Measurements from ENCODE around the gene NHS.
"Not testable (repeated sequence)": the region's sequence is repeated elsewhere in the genome, so short reads cannot be mapped to it uniquely, and the experiment has no call there.

The NHS gene

DNA sequence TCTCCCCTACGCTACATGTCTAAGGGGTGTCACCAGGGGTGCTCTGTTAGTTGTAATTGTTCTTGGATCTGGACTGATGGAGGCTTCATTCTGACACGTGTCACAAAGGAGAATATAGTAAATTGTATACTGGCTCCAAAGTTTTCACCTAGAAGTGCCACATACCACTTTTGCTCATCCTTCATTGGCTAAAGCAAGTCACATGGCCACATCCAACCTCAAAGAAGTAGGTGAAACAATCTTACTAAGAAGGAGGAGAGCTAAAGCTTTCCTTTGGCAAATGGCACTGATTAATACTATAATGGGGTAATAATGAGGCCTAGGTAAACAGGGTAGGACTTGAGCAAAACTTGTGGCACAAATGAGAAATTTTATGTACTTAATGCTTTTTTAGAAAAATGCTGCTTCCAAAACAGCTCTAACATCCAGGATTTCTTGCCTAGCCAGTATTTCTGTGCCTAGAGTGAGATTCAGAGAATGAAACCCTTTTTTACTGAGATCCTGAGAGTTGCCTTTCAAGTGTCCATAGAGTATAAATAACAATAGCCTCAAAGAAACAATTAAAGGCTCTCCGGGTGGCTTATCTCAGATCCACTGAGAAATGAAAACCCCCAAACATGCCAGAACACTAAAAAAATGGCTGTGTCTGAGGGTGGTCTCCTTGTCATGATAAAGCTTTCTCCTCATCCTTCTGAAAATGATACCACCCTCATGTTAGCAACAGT lies 34.7 kb downstream of the NHS start:
- DNase-seq: no peak

GRCh38 chrX:17410651-17411050 lies 35.7 kb downstream of the NHS start:
- no peak for DNase-seq

DNA sequence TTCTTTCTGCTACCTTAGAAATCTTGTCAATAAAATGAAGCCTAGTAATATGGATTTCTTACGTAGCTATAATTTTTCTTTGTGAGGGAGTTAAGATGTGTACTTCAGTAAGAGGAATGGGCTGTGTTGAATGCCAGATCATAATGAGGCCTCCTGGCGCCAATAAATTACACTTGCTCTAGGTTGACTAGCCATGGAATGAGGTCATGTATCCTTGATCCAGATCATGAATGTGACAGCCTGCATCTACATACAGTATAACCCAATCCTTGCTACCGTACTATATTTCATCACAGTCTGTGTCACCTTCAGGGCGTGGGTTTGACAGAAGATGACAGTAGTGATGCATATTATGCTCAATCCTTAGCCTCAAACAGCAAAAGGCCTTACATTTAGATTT lies 36.2 kb downstream of the NHS start:
- DNase-seq: no peak

- no peak for DNase-seq
These were observed 37.7 kb downstream of the NHS start for GRCh38 chrX:17412692-17413091.

- DNase-seq: no peak
These were observed 38.2 kb downstream of the NHS start for GRCh38 chrX:17413228-17413627.

DNA sequence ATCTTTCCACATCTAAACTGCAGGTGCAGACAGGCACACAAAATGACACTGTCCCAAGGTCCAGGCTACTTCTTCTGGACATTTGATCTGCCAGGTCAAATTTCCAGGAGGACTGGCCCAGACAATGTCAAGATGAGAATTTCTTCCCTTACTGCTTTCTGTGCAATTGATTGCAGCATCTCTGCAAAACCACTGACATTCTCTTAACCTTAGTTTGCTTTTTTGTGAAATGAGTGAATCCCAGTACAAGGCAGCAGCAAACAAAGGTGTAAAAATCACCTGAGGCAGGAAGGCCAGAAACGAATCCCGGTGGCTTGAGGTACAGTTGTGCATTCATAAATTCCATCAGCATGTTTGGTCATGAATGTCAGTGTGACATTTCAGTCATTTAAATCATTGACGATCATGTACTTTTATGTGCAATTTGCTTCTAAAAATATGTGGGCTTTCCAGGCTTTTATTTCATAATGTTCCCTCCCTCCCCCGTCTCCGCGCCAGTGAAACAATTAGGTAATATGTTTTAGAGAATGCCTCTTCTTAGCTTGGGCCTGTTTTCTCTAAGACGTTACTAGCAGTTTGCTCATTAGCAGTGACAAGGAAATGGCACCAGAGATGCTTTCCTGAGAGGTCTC lies 39.1 kb downstream of the NHS start:
- DNase-seq: no peak

DNA sequence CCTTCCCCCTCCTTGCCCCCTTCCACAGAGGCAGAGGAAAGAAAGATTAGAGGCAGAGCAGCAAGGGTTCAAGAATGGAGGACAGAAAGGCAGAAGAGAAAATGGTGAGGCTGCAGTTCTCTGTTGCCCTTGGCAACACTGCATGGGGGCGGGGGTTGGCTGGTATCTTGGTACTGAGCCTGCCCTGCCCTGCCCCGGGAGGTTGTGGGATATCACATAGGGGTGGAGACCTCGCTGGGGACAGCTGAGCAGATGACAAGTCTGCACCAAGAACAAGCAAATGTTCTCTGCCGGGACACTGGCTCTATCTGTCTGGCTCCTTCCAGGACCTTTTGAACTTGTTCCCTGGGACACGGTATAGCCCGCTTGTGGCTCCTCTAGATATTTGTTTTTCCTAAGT lies 39.8 kb downstream of the NHS start:
- DNase-seq: no peak

DNA sequence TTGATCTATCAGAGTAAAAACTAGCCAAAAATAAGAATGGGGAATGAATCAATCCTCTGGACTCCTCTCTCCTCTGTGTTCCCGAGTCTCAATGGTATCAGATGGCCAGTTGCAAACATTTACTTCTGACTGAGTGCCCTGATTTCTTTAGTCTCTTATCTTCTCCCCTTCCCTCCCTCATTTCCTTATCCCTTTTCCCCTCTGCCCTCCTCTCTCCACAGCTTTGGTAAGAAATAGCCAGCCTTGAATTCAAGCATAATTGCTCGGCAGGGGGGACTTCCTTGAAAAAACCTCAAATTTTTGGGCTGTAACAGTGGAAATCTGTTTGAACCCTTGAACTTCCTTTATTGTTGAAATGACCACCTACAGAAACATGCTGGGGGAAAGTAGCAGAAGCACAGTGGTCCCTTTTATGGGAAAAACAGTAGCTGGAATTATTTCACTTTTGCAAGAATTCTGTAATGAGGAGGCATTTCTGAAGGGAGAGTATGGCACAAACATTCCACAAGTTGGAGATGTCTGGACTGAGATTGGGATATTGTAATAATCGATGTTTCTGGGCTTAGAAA lies 40.3 kb downstream of the NHS start:
- no peak for DNase-seq

GRCh38 chrX:17417372-17417771 lies 42.4 kb downstream of the NHS start:
- no peak for DNase-seq

DNA sequence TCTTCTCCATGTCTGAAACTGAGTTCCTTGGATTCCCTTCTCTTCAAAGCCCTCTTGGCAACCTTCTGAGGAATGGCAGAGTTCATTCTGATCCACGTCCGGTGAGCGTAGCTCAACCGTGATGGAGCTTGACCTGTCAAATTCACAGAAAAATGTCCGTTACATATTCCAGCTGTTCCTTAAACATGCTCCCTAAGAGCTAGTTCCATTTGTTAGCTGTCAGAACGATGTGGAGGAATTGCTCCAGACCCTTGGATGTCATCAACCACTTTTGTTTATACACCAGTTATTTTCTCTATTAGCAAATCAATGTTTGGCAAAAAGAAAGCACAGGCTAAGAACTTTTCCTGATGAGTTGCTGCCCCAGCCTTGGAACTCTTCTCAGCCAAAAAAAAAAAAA lies 50.1 kb downstream of the NHS start:
- no peak for DNase-seq

GRCh38 chrX:17425551-17425950 lies 50.6 kb downstream of the NHS start:
- no peak for DNase-seq

DNA sequence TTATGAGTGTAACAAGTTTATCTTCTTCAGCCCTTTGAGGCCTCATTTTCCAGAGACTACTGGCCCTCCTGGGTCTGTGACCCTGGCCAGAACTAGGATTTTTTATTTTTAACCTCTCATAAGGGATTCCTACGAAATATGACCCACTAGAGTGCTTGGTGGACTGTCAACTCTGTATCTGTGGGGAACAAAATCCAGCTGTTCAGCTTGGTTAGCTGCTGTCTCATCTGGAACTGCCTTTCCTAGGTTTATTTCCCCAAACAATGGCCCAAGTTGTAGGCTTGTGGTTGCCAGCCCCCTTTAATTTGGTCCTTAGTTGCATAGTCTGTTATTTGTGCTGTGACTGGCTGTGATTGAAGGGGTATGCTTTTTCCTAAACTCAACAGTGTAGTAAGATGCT lies 56.2 kb downstream of the NHS start:
- DNase-seq: no peak

DNA sequence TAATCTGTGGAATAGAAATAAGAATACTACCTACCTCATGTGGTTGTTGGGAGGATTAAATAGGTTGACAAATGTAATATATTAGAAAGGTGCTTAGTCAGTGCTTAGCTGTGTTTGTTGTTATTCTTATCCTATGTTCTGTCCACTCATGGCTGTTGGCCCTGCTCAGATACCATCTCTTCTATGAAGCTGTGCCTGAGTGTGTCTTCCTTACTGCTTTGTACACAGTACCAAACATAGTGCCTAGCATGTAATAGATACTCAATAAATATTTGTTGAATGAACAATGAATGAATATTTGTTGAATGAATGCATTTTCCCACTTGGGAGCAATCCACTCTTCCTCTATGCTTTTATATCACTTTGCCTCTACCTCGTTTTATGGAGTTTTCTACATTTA lies 57.2 kb downstream of the NHS start:
- no peak for DNase-seq

DNA sequence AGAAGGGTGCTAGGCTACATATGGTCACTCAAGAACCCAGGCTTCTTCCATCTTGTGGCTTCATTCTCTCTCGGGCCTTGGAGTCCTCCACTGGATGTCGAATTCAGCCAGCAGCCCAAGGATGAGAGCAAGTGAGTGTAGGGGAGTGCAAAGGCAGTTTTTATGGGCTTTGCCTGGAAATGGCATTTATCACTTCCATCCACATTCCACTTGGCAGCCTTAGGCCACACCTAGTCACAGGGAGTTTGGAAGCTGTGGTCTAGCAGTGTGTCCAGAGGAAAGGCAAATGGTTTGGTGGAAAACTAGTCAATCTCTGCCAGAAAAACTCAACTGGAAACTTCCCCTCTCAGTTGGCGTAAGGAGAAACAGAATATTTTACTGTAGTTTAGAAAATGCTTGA lies 59.0 kb downstream of the NHS start:
- DNase-seq: no peak

- DNase-seq: no peak
These were observed 60.5 kb downstream of the NHS start for GRCh38 chrX:17435476-17435875.

- DNase-seq: no peak
These were observed 63.2 kb downstream of the NHS start for GRCh38 chrX:17438221-17438620.

GRCh38 chrX:17440258-17440657 lies 65.3 kb downstream of the NHS start:
- DNase-seq: no peak

GRCh38 chrX:17440836-17441235 lies 65.8 kb downstream of the NHS start:
- DNase-seq: no peak

- DNase-seq: no peak
These were observed 67.0 kb downstream of the NHS start for GRCh38 chrX:17441965-17442364.

DNA sequence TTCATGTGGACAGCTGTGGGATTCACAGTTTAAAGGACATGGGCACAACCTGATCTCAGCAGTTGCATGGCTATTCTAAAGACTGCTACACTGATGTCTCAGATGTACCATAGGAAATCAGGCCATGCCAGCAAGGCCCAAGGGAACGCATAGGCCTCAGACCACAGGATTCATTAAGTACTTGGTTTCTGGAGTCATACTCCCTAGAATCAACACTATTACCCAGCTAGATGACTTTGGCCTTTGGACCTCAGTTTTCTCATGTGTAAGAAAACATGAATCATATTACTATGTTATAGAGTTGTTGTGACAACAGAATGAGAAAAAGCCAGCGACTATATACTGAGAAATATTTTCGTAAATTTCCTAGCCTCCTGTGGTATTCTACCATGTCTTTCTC lies 67.9 kb downstream of the NHS start:
- no peak for DNase-seq

DNA sequence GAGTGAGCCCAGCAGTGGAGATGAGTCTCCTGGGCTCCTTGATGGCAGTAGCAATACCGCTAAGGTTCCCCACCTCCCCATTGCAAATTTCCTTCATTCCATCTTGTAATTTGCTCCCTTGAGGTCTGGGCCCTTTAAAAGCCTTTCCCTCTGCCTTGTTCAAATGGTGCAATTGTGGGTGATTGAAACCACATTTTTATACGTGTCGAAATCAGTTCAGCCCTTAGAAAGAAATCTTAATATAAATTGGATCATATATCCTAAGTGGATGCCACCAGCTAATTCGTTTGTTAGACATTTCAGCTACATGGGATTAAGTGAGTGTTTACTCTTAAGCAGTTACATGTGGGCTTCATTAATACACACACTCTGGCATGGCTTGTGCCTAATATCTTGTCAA lies 68.6 kb downstream of the NHS start:
- DNase-seq: no peak

DNA sequence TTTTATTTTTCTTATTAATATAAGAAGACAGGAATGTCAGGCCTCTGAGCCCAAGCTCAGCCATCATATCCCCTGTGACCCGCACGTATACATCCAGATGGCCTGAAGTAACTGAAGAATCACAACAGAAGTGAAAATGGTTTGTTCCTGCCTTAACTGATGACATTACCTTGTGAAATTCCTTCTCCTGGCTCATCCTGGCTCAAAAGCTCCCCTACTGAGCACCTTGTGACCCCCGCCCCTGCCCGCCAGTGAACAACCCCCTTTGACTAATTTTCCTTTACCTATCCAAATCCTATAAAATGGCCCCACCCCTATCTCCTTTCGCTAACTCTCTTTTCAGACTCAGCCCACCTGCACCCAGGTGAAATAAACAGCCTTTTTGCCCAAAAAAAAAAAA lies 71.3 kb downstream of the NHS start:
- DNase-seq: not testable (repeated sequence)

DNA sequence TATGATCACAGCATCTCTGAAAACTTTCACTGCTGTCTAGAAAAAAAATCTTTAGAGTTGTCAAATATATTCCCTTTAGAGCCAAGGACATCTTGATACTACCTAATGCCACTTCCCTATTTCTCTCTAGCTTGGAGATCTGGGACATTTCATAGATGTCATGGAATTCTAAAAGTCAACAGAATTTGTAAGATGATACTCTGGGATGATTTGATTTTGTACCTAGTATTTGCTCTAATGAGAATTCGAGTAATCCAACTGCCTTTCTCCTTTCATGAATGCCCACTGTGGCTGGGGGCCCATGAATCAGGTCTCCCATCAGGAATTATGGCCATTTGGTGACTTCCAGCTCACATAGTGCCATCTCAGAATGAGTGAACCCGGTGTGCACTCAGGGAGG lies 73.2 kb downstream of the NHS start:
- DNase-seq: no peak

DNA sequence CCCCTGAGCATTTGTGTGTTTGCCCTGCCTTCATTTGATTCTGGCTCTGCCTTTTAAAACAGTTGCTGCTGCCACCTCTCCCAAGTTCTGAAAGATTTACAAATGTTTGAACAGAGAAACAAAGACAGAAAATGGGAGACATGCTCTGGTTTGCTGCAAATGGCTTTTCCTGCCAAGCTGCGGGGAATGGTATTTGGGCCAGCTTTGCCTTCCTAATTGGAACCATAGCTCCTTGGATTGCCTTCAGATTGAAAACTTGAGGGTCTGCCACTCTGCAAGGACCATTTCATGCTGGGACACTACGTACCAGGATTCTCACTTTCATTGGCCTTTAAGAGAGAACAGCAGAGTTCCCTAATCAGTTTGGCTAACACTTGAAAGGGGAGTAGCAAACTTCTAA lies 74.9 kb downstream of the NHS start:
- no peak for DNase-seq

DNA sequence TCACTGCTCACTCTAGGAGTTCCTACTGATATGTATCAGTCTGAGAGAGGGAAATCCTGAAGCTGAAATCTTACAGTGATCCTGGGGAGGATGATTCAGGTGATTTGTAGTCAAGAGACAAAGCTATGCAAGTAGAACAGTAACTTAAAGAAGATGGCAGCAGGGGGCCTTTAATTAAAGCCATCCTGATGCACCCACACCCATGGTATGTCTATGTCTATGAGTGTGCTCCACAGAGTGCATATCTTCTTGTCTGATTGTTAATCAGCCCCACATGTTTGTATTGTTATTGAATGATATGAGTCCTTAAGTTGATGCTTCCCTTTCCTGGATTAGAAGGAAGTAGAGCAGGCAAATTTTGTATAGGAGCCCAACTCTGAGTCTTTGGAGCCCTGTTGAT lies 78.8 kb downstream of the NHS start:
- DNase-seq: no peak

Measured in T-helper 9 cell (primary cell).